HepG2 (cell line): Measurements from ENCODE around the gene AUTS2. TPM values are rescaled to one million over a fixed set of nuclear protein-coding genes. Genes with fewer than 3 reads are reported as not detected.

ENCODE experiments used
- ATAC-seq: fragments of 200-7000 bp; cut with Tn5 transposase; 3 replicates; pipeline ENCODE4 v1.9.1; 2020; ENCODE audit warnings: mild to moderate bottlenecking, moderate library complexity
- BruUV-seq: library from RNA; stranded (reverse); fragments of 400-500 nt; replicated peaks from 2 replicates; lab custom pipeline; 2021; lab: Mats Ljungman, UMichigan
- CTCF ChIA-PET: fragments of 300-600 bp; formaldehyde crosslinking; extraction: SDS; loops from one replicate; lab custom pipeline; 2021; ENCODE audit warnings: low total read pairs, inconsistent platforms, low intra/inter-chr PET ratio; lab: Yijun Ruan, JAX
- POLR2A ChIA-PET: fragments of 350-600 bp; sonication (Branson Sonifier 250); formaldehyde crosslinking; loops from one replicate; lab custom pipeline; 2020; ENCODE audit warnings: antibody characterized with exemption, inconsistent platforms; lab: Yijun Ruan, JAX
- DNase-seq: peaks from one replicate; pipeline ENCODE4 v3.0.0-alpha.2; 2015; ENCODE audit warnings: low spot score
- FAIRE-seq: peaks from 3 replicates; lab custom pipeline; 2011; peaks lifted over from hg19 to GRCh38; lab: Jason Lieb, UNC
- H2AFZ ChIP-seq: one replicate; pipeline ENCODE4 v1.6.1; 2011; ENCODE audit warnings: low read length, inconsistent platforms
- H3K27ac ChIP-seq: fragments of 300-600 bp; 3 replicates; pipeline ENCODE4 v1.8.0; 2011; ENCODE audit warnings: mixed run types, mild to moderate bottlenecking, mixed read lengths, low read length, inconsistent platforms; ENCODE audit not compliant: insufficient read depth; ENCODE audit errors: extremely low read length
- H3K27me3 ChIP-seq, 2 experiments: fragments of 200-600 bp in 1 of 2; 2 replicates in 1 of 2; 3 replicates in 1 of 2; pipeline versions ENCODE4 v1.6.0 to v1.8.0; 2011; ENCODE audit warnings: low read length in 2 of 2, mild to moderate bottlenecking in 2 of 2, moderate library complexity in 2 of 2, inconsistent platforms in 1 of 2; ENCODE audit not compliant: insufficient read depth in 2 of 2, control insufficient read depth in 1 of 2
- H3K36me3 ChIP-seq, 2 experiments: fragments of 200-600 bp in 1 of 2; replicated peaks in 1 of 2; 2 replicates in 1 of 2; 3 replicates in 1 of 2; pipeline versions ENCODE4 v1.5.1 to v1.8.0; 2011; ENCODE audit warnings: low read length in 2 of 2, inconsistent platforms in 1 of 2; ENCODE audit not compliant: insufficient read depth in 2 of 2, control insufficient read depth in 1 of 2
- H3K4me1 ChIP-seq: 2 replicates; pipeline ENCODE4 v1.5.1; 2012; ENCODE audit warnings: low read length, inconsistent platforms; ENCODE audit not compliant: insufficient read depth
- H3K4me2 ChIP-seq: 2 replicates; pipeline ENCODE4 v1.6.0; 2011; ENCODE audit warnings: low read depth, low read length, inconsistent platforms
- H3K4me3 ChIP-seq, 3 experiments: fragments of 200-600 bp in 1 of 3; sonication (generic), shearing (Covaris generic) in 1 of 3; replicated peaks in 1 of 3; 2 replicates each; pipeline ENCODE4 v1.5.1; 2011 to 2016; ENCODE audit warnings: low read length in 3 of 3, inconsistent platforms in 2 of 3, low read depth in 2 of 3, mild to moderate bottlenecking in 2 of 3, control low read depth in 1 of 3, mixed read lengths in 1 of 3; ENCODE audit not compliant: insufficient read depth in 1 of 3
- H3K79me2 ChIP-seq: one replicate; pipeline ENCODE4 v1.6.1; 2011; ENCODE audit warnings: low read length, inconsistent platforms; ENCODE audit not compliant: insufficient read depth
- H3K9ac ChIP-seq: 2 replicates; pipeline ENCODE4 v1.6.0; 2011; ENCODE audit warnings: mild to moderate bottlenecking, low read depth, low read length, inconsistent platforms; ENCODE audit not compliant: insufficient read depth
- H3K9me3 ChIP-seq: 2 replicates; pipeline ENCODE4 v1.5.1; 2012; ENCODE audit warnings: mild to moderate bottlenecking, low read length
- H4K20me1 ChIP-seq: 2 replicates; pipeline ENCODE4 v1.6.0; 2011; ENCODE audit warnings: inconsistent platforms, mild to moderate bottlenecking, low read length, moderate library complexity; ENCODE audit not compliant: insufficient read depth
- ARNT2 ChIP-seq: sonication (generic); formaldehyde crosslinking; IDR thresholded peaks from 2 replicates; pipeline ENCODE4 v1.8.0; 2022; ENCODE audit warnings: mild to moderate bottlenecking, low read depth, missing genetic modification reagents, moderate library complexity
- E2F1 ChIP-seq: sonication (generic); formaldehyde crosslinking; IDR thresholded peaks from 2 replicates; pipeline ENCODE4 v1.5.0; 2020; ENCODE audit warnings: missing genetic modification reagents
- FOXK2 ChIP-seq: fragments of 450-650 bp; IDR thresholded peaks from 2 replicates; pipeline ENCODE4 v1.6.1; 2016
- ISX ChIP-seq: sonication (generic); formaldehyde crosslinking; conservative IDR thresholded peaks from 2 replicates; pipeline ENCODE4 v1.5.0; 2020; ENCODE audit warnings: missing genetic modification reagents
- KDM2A ChIP-seq: sonication (generic); formaldehyde crosslinking; IDR thresholded peaks from 2 replicates; pipeline ENCODE4 v1.4.0; 2020; ENCODE audit warnings: low read depth, missing genetic modification reagents, borderline replicate concordance
- NBN ChIP-seq: fragments of 450-650 bp; conservative IDR thresholded peaks from 2 replicates; pipeline ENCODE4 v1.6.1; 2017
- REPIN1 ChIP-seq: sonication (generic); formaldehyde crosslinking; IDR thresholded peaks from 2 replicates; pipeline ENCODE4 v1.8.0; 2022; ENCODE audit warnings: missing genetic modification reagents, low read depth, mild to moderate bottlenecking, borderline replicate concordance
- THAP7 ChIP-seq: sonication (generic); formaldehyde crosslinking; IDR thresholded peaks from 2 replicates; pipeline ENCODE4 v1.8.1; 2023; ENCODE audit warnings: mild to moderate bottlenecking, missing genetic modification reagents
- ZFP62 ChIP-seq: sonication (generic); formaldehyde crosslinking; IDR thresholded peaks from 2 replicates; pipeline ENCODE4 v1.4.0; 2020; ENCODE audit warnings: missing genetic modification reagents
- ZFP90 ChIP-seq: sonication (generic); formaldehyde crosslinking; IDR thresholded peaks from 2 replicates; pipeline ENCODE4 v1.8.0; 2022; ENCODE audit warnings: missing genetic modification reagents, mild to moderate bottlenecking, inconsistent platforms, borderline replicate concordance
- ZKSCAN5 ChIP-seq: sonication (generic); formaldehyde crosslinking; IDR thresholded peaks from 2 replicates; pipeline ENCODE4 v1.5.1; 2020; ENCODE audit warnings: mild to moderate bottlenecking, missing genetic modification reagents
- ZNF10 ChIP-seq: sonication (generic); formaldehyde crosslinking; IDR thresholded peaks from 2 replicates; pipeline ENCODE4 v1.4.0; 2020; ENCODE audit warnings: mild to moderate bottlenecking, low read depth, missing genetic modification reagents, borderline replicate concordance
- ZNF17 ChIP-seq: sonication (generic); formaldehyde crosslinking; IDR thresholded peaks from 2 replicates; pipeline ENCODE4 v1.5.0; 2020; ENCODE audit warnings: mild to moderate bottlenecking, missing genetic modification reagents
- ZNF281 ChIP-seq: sonication (generic); formaldehyde crosslinking; IDR thresholded peaks from 2 replicates; pipeline ENCODE4 v1.4.0; 2020; ENCODE audit warnings: missing genetic modification reagents, borderline replicate concordance
- ZNF451 ChIP-seq: sonication (generic); formaldehyde crosslinking; IDR thresholded peaks from 2 replicates; pipeline ENCODE4 v1.5.0; 2020; ENCODE audit warnings: mild to moderate bottlenecking, missing genetic modification reagents
- ZNF768 ChIP-seq: sonication (generic); formaldehyde crosslinking; IDR thresholded peaks from 2 replicates; pipeline ENCODE4 v1.4.0; 2020; ENCODE audit warnings: missing genetic modification reagents
- WGBS: methylation state at CpG from one replicate; pipeline ENCODE4 v1.1.6; 2017; ENCODE audit warnings: low lambda C conversion rate; 5-methylcytosine and 5-hydroxymethylcytosine counted together
- in situ Hi-C: cut with HindIII; loops from 2 replicates; pipeline ENCODE4 v1.10.0; 2017; ENCODE audit warnings: low pct_unique_long_range_greater_than_20kb; ENCODE audit not compliant: extremely low pct_ligation_motif_present
- intact Hi-C: fragments of 100-400 bp; cut with micrococcal nuclease; formaldehyde crosslinking; loops from one replicate; pipeline ENCODE4 v1.10.0; 2022; ENCODE audit not compliant: unreplicated experiment
- polyA plus RNA-seq, 8 experiments: library from polyadenylated mRNA; depleted of rRNA in 3 of 8; stranded (reverse) in 7 of 8; unstranded in 1 of 8; fragments of >200 nt; fragmentation: Illumina TruSeq in 4 of 8; extraction: Trizol in 4 of 8; gene quantifications; 2 replicates each; pipeline versions ENCODE4 v1.2.1 to v1.2.3, GENCODE V29; 2011 to 2016; ENCODE audit warnings: low read depth in 4 of 8, missing spikeins in 1 of 8, mixed read lengths in 1 of 8; ENCODE audit not compliant: insufficient read depth in 1 of 8
- total RNA-seq, 5 experiments: library from RNA; depleted of rRNA; stranded (reverse); fragments of >200 nt; fragmentation: Illumina TruSeq; extraction: Trizol; gene quantifications; 2 replicates each; pipeline ENCODE4 v1.2.3, GENCODE V29; 2016; ENCODE audit warnings: low read depth in 1 of 5
- TF ChIP-seq, protein P1 (sequence below): sonication (generic); formaldehyde crosslinking; IDR thresholded peaks from 2 replicates; pipeline ENCODE4 v1.4.0; 2020; ENCODE audit warnings: missing genetic modification reagents

The AUTS2 gene
- total and polyA plus RNA-seq, 2 of the 13 experiments (the other 11 are each of a cell fraction or from before 2014, with no cell fraction given) = 0.38 TPM; not detected in 1

GRCh38 chr7:69710768-69711438 is 112.6 kb downstream of the AUTS2 start:
- no peak overlapping the region for H3K4me3 ChIP-seq
- no peaks in the 10 kb centered on the region for H3K27me3 ChIP-seq
- no peak overlapping the region for H2AFZ ChIP-seq
- in situ Hi-C loops = no loop called here
- DNase-seq (no peak), FAIRE-seq (no peak), ATAC-seq (no peak)
- CTCF ChIA-PET = no interaction called here
- POLR2A ChIA-PET = no interaction called here
- no peaks in the 10 kb centered on the region for H3K9me3 ChIP-seq
- H3K79me2 ChIP-seq = no peaks in the 10 kb centered on the region
- TF ChIP-seq, protein P1, sequence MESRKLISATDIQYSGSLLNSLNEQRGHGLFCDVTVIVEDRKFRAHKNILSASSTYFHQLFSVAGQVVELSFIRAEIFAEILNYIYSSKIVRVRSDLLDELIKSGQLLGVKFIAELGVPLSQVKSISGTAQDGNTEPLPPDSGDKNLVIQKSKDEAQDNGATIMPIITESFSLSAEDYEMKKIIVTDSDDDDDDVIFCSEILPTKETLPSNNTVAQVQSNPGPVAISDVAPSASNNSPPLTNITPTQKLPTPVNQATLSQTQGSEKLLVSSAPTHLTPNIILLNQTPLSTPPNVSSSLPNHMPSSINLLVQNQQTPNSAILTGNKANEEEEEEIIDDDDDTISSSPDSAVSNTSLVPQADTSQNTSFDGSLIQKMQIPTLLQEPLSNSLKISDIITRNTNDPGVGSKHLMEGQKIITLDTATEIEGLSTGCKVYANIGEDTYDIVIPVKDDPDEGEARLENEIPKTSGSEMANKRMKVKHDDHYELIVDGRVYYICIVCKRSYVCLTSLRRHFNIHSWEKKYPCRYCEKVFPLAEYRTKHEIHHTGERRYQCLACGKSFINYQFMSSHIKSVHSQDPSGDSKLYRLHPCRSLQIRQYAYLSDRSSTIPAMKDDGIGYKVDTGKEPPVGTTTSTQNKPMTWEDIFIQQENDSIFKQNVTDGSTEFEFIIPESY (CRISPR knock-in tag) = no peak
- TF ChIP-seq ZFP62 (CRISPR knock-in tag) (no peak), ARNT2 (CRISPR knock-in tag) (no peak), ZFP90 (CRISPR knock-in tag) (no peak), ZNF17 (CRISPR knock-in tag) (no peak), ZNF281 (no peak), E2F1 (no peak), ZKSCAN5 (CRISPR knock-in tag) (no peak), NBN (no peak), FOXK2 (no peak), REPIN1 (CRISPR knock-in tag) (no peak), KDM2A (CRISPR knock-in tag) (no peak), ZNF768 (CRISPR knock-in tag) (no peak), ZNF10 (CRISPR knock-in tag) (no peak), ZNF451 (CRISPR knock-in tag) (no peak), ISX (CRISPR knock-in tag) (no peak), THAP7 (CRISPR knock-in tag) (no peak)
- intact Hi-C loops = no loop called here
- H3K36me3 ChIP-seq = no peaks in the 10 kb centered on the region
- no peaks in the 10 kb centered on the region for H3K4me1 ChIP-seq
- H3K27ac ChIP-seq = no peak overlapping the region
- 47% methylated on average over 5 of the region's 5 CpGs for WGBS
- BruUV-seq = no TSS peak
- H4K20me1 ChIP-seq = no peaks in the 10 kb centered on the region
- no peak overlapping the region for H3K9ac ChIP-seq
- H3K4me2 ChIP-seq = no peak overlapping the region
